Loucy (cell line): ENCODE results near the gene SGIP1.

Source experiments
- EZH2phosphoT487 ChIP-seq: fragments of 200-600 bp; IDR thresholded peaks from 2 replicates; pipeline ENCODE4 v1.6.1; 2018; ENCODE audit warnings: antibody characterized with exemption, mild to moderate bottlenecking, moderate library complexity, borderline replicate concordance
- TF ChIP-seq, protein P1 (sequence below): fragments of 200-600 bp; sonication (generic); conservative IDR thresholded peaks from 2 replicates; pipeline ENCODE4 v1.5.1; 2014; ENCODE audit warnings: mild to moderate bottlenecking, antibody characterized with exemption, low read length

GRCh38 chr1:66692681-66693080 lies 158.7 kb downstream of the SGIP1 start:
- TF ChIP-seq, protein P1, sequence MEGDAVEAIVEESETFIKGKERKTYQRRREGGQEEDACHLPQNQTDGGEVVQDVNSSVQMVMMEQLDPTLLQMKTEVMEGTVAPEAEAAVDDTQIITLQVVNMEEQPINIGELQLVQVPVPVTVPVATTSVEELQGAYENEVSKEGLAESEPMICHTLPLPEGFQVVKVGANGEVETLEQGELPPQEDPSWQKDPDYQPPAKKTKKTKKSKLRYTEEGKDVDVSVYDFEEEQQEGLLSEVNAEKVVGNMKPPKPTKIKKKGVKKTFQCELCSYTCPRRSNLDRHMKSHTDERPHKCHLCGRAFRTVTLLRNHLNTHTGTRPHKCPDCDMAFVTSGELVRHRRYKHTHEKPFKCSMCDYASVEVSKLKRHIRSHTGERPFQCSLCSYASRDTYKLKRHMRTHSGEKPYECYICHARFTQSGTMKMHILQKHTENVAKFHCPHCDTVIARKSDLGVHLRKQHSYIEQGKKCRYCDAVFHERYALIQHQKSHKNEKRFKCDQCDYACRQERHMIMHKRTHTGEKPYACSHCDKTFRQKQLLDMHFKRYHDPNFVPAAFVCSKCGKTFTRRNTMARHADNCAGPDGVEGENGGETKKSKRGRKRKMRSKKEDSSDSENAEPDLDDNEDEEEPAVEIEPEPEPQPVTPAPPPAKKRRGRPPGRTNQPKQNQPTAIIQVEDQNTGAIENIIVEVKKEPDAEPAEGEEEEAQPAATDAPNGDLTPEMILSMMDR, result no peak
- TF ChIP-seq EZH2phosphoT487, result no peak
